Sciatic nerve (tissue), 2 donors: ENCODE results near the gene CD151. TPM values are rescaled to one million over a fixed set of nuclear protein-coding genes. Genes with fewer than 3 reads are reported as not detected.

Experiments
- ATAC-seq: fragments of 200-7000 bp; cut with Tn5 transposase; one replicate; pipeline ENCODE4 v1.9.1; 2020; ENCODE audit warnings: mild to moderate bottlenecking, moderate library complexity
- DNase-seq: peaks from one replicate; pipeline ENCODE4 v3.0.0-alpha.2; 2020; ENCODE audit warnings: low spot score
- intact Hi-C: fragments of 100-400 bp; cut with DNase I; formaldehyde crosslinking; loops from one replicate; pipeline ENCODE4 v1.14.2; 2022
- total RNA-seq: library from RNA; stranded (reverse); fragmentation: NEBNext Ultra II Directional; extraction: Animal tissue kit (Norgen Biotek cat#: 25700); gene quantifications from one replicate; pipeline ENCODE4 v1.2.1, GENCODE V29; 2021
- donor health status: DM: no; HTN: no; CAD: no.
- donor health status: DM: no; HTN: no; CAD: no.

CD151 gene
- total RNA-seq, 1 donor from 2014 or later, result 263 TPM

DNA sequence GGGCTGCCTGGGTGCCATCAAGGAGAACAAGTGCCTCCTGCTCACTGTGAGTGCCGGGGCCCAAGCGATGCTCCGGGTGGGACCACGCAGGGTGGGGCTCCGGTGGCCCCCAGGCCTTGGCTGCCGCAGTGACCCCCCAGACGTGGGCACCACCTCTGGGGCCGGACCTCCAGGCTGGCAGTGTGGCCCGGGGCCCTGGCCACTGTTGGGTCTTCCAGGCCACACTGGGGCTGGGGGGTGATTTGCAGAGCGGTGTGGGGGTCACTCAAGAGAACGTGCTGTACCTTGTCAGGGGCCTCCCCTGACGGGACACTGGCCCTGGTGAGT lies 29.9 kb downstream of the CD151 start:
- intact Hi-C loops, result no loop called here
- DNase-seq (no peak), ATAC-seq (no peak)

DNA sequence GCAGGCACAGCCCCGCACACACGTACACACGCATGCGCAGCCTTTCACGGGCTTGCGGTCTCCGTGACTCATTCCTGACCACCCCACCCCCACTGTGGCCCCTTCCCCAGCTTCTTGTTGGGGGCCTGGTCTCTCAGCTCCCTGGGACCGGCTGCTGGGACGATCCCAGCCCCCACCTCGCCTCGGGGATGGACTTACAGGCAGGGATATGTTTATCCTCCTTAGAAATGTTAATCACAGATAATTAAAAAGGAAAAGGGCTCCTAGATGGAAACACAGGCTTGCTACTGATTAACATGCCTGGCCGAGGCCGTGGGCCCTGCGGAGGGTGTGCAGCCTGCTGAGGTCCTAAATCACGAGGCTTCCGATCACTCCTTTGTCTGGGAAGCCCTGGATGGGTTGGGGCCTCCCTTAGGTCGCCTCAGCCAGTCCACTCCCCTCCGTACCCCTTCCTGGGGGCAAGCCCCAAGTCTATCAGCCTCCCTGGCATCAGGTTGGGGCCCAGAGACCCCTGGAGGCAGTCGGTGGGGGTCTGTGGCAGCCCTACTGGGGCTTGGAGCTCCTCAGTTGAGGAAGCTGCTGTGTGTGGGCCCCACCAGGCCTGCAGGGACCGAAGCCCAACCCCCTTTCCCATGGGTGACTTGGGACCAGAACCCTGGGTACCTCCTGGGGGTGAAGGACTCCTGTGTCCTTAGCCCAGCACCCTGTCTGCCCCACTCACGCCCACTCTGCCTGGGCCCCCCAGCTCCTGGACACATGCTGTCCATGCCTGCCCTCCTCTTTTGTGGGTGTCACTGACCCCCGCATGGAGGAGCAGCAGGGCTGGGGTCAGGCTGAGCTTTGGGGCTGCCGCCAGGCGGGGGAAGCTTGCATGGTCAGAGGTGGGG lies 30.5 kb downstream of the CD151 start:
- intact Hi-C loops, result no loop called here
- no peak for DNase-seq
- no peak for ATAC-seq

DNA sequence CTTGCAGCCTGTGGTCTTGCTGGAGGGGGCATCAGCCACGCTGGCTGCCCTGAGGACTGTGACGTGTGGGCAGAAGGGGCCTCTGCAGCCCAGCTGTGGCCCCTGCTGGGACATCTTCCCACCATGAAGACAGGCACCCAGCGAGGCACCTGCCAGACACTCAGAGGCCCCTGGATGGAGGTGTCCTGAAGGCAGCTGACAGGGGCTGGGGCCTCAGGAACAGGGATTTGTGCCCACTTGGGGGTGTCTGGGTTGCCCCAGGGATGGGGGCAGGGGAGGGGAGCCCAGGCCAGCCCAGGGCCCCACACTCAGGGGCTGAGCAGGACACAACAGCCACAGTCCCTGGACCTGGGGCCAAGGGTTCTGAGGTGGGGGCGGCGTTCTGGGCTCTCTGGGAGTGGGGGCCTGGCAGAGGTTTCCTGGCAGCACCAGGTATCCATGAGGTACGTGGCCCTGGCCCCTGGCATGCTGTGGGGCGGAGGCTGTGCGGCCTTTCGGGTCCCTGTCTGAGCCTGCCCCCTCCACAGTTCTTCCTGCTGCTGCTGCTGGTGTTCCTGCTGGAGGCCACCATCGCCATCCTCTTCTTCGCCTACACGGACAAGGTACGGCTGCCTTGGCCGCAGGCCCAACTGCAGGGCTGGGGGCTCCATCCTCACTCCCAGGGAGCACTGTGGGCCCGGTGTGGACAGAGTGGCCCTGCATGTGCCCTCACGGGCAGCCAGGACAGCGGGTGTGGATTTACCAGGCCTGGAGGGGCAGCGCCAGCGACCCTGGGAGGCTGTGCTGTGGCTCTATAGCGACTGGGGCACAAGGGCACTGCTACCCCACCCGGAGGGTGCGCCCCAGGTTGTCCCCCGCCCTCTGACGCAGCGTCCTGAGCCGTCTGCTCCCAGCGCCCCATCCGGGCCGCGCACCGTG lies 31.4 kb downstream of the CD151 start:
- DNase-seq, result no peak
- peak; percentile 8 for ATAC-seq
- intact Hi-C loops, result no loop called here

DNA sequence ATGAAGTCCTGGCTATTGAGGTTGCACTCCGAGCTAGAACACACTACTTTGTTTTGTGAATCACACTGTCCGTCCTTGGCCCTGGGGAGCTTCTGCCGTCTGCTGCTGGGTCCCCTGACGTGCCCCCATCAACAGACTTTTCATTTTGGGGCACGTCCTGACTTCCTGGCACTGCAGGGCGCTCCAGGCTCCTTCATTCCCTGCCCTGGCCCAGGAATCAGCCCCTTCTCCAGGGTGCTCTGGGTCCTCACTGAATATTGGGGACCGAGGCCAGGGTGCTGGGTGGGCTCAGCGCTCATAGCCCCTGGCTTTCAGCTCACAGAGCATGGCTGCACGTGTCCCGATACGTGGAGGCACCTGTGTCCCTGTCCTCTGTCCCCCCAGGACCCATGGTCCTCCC lies 32.1 kb downstream of the CD151 start:
- ATAC-seq (no peak), DNase-seq (no peak)
- intact Hi-C loops, result no loop called here

DNA sequence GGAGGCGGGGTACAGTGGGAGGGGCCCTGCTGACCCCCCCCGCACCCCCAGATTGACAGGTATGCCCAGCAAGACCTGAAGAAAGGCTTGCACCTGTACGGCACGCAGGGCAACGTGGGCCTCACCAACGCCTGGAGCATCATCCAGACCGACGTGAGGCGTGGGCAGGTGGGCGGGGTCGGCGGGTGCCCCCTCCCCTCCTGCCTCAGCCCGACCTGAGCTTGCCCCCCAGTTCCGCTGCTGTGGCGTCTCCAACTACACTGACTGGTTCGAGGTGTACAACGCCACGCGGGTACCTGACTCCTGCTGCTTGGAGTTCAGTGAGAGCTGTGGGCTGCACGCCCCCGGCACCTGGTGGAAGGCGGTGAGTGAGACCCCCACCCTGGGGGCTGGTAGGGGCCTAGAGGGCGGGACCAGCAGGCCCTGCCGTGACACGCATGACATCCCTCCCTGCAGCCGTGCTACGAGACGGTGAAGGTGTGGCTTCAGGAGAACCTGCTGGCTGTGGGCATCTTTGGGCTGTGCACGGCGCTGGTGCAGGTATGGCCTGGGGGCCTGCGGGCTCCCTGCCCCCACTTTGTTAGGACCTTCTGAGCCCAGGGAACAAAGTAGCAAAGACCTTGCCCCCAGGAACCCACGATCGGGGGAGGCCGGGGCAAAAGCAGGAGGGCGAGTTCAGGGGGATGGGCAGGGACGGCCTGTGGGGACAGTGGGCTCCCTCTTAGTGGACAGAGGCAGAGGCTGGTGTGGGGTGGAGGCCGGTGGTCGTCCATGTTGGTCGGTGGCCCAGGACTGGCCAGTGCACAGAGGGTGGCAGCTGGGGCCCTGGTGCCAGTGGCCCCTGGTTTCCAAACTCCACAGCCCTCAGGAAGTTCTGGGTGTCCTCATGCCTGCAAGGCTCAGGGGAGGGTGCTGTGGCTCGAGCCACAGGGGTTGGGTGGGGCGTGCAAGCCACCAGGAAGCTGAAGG lies 33.0 kb downstream of the CD151 start:
- no peak for DNase-seq
- ATAC-seq, result no peak
- intact Hi-C loops, result no loop called here

DNA sequence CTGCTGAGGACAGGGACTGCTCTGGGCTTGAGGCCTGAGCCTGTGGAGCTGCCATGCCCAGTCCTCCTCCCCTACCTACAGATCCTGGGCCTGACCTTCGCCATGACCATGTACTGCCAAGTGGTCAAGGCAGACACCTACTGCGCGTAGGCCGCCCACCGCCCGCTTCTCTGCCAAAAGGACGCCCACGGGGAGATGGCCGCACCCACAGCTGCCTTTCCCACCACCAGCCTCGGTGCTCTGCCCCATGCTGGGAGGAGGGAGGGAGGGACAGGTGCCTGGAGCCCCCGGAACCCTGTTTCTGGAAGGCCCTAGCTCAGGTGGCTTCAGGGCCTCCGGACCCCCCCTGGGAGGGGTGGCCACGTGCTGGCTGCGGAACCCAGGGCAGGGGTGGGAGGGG lies 33.7 kb downstream of the CD151 start:
- no peak for DNase-seq
- ATAC-seq, result no peak
- intact Hi-C loops, result no loop called here

DNA sequence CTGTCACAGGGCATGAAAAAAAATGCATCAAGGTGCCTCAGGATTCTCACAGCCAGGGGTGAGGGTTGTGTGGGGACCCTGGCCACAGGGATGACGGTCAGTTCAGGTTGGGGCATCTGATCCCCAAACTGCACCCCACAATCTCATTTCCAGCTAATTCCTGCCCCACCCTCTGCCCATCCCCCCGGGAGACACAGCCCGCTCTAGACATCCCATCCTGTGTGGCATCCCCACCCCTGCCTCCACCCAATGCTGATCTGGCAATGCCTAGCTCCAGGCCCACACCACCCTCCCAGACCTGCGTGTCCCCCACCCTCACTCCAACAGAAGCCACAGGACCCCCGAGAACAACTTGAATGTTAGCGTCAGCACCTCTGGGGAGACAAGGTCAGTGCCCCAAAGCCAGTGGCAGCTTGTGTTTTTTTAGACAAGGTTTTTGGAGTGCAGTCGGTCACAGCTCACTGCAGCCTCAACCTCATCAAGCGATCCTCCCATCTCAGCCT lies 35.2 kb downstream of the CD151 start:
- ATAC-seq (no peak), DNase-seq (no peak)
- intact Hi-C loops, result no loop called here

DNA sequence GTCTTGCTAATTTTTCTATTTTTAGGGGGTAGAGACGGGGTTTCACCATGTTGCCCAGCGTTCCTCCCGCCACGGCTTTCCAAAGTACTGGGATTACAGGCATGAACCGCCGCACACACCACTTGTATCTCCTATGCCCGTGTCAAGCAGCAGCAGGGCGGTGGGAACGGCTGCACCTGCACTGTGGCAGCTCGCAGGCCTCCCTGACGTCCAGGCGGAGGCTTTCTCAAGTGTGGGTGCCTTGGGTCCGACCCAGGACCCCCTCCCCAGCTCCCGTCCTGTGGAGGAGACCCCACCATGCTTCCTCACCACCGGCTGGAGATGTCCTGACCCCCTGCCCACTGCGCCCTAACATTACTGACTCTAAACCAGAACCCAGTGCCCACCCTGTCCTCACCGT lies 35.6 kb downstream of the CD151 start:
- no peak for DNase-seq
- ATAC-seq, result no peak
- intact Hi-C loops, result no loop called here

DNA sequence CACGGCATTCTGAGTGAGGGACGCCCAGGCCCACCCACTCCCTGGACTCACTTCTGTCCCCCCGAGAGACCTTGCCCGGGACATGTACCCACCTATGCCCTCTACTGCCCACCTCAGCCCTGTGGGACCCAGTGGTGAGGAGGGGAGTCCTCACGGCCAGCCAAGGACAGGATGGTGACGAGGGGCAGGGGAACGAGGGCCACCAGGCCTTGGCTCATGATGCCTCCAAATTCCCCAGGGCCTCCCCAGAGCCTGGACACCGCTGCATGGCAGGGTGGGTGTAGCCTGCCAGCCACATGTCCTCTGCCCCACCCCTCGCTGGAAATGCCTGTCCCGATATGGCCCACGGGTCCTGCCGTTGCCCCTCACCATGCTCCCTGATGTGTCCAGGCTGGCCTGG lies 36.0 kb downstream of the CD151 start:
- intact Hi-C loops, result no loop called here
- no peak for ATAC-seq
- DNase-seq, result no peak

DNA sequence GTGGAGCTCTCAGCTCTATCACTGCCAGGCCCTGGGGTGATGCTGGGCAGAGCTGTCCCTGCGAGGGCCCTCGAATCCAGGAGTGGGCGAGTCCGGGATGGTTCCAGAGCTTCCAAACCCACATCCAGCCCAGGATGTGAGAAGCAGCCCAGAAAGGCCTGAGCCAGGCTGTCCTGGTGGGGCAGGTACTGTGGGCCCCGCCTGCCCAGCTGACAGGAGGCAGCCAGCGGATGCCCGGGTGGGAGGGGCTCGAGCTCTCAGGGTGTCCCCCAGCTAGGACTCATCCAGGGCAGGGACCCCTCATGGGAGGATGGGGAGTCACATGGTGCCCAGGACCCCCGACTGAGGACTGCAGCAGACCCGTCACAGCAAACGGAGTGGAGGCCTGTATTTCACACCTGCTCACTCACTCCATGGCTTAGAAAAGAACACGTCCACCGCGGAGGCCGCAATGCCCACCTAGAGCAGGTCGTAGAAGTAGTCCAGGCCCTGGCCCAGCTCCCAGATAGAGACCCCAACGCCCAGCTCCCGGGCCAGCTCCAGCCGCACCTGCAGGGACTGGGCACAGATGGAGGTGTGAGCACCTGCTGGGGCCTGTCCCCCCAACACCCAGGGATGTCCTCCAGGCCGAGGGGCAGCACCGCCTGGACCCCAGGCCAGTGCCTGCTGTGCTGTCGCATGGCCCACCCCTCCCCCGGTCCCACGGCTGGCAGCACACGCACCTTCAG lies 36.8 kb downstream of the CD151 start:
- intact Hi-C loops, result no loop called here
- ATAC-seq, result no peak
- no peak for DNase-seq

DNA sequence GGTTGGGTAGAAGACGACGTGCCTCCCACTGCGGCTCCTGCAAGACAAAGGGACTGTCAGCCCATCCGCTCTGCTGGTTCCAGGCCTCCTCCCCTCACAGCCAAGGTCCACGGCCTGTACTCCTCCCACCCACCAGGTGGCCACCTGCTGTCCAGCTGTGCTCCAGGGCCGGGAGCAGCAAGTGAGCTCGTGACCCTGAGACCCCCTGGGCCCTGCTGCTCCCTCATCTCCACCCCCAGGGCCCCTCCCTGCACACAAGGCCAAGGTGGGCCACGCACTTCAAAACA lies 37.3 kb downstream of the CD151 start:
- ATAC-seq (no peak), DNase-seq (no peak)
- intact Hi-C loops, result no loop called here

DNA sequence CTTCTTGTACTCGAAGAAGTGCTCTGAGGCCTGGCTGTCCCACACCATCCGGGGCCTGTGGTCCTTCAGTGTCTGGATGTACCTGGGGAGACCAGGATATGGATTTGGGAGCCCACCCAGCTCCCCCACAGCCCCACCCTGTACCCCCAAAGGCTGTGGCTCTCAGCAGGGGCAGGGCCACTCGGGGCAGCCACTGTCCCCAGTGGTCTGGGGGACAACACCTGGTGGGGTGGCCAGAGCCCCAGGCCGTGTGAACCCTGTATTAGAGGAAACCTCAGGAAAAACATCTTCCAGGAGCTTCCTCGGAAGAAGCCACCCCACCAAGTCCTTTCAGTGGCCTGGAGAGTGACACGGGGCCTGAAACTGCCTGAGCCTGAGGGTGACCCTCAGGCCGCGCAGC lies 37.7 kb downstream of the CD151 start:
- intact Hi-C loops, result no loop called here
- no peak for ATAC-seq
- no peak for DNase-seq

DNA sequence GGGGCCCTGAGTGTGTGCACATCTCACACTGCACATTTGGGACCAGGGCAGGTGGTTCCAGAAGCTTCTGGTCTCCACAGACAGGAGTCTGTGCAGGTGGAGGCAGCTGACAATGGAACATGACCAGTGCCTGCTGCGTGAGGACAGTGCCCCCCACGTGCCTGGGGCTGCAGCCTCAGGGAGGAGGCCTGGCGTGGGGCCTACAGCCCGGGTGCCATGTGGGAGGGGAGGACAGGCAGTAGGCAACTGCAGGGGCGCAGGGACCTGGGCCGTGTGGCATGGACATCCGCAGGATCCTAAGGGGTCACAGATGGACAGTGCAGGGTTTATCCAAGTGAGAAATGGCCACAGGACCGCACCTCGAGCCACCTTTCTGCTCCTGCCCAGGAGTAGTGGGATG lies 38.7 kb downstream of the CD151 start:
- no peak for ATAC-seq

DNA sequence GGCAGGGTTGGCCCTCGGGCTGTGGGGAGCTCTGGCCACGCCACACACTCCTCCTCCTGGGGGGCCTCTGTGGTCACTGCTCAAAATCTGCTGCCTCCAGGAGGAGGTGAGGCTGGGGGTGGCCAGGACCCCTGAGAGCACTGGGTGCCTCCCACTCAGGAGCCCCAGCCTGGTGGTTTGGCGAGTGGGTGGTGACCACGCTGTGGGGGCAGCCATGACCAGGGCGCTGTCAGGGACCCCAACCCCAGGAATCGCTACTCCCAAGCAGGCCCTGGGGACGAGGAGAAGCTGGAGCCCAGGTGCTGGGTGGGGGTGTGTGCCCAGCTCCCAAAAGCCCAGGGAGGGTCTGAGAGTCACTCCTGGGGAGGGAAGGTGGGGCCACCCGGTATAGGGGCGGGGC lies 40.0 kb downstream of the CD151 start:
- intact Hi-C loops, result no loop called here
- ATAC-seq (no peak), DNase-seq (no peak)

More for the DNA sequence above, 38.7 kb downstream of the CD151 start:
- intact Hi-C loops, result no loop called here
- no peak for DNase-seq

DNA sequence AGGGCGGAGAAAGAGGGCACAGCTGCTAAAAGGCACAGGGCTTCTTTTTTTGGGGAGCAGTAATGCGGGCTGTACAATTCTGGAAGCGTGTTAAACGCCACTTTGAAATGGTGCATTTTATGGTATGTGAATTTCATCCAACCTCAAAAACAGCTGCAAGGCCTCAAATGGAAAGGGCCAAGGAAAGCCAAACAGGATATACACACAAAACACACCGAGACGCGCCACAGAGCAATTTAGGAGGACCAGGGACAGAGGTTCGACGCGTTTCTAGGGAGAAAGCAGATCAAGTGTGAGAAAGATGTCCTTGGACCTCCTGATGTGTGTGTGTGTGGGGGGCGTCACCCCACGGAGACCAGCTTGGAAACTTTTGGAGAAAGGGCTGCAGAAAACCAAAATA lies 41.0 kb downstream of the CD151 start:
- intact Hi-C loops, result no loop called here
- no peak for DNase-seq
- no peak for ATAC-seq

DNA sequence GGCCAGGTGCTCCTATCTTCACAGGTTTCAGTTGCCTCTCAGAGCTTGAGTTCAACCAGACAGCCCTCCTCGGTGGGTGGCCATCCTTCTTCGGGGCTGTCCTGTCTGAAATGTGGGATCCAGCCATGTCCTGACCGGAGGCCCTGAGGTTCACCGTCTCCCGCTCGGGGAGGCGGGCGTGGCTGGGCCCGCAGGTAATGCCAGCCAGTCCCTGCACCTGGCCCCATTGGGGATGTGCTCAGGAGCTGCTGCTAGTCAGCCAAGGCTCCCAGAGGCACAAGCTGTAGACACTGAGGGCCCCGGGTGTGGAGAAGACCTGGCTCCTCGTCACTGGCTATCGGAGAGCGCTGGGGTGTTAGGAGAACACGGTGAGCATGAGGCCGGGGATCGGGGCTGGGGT lies 42.5 kb downstream of the CD151 start:
- DNase-seq, result no peak
- intact Hi-C loops, result no loop called here
- ATAC-seq, result no peak

DNA sequence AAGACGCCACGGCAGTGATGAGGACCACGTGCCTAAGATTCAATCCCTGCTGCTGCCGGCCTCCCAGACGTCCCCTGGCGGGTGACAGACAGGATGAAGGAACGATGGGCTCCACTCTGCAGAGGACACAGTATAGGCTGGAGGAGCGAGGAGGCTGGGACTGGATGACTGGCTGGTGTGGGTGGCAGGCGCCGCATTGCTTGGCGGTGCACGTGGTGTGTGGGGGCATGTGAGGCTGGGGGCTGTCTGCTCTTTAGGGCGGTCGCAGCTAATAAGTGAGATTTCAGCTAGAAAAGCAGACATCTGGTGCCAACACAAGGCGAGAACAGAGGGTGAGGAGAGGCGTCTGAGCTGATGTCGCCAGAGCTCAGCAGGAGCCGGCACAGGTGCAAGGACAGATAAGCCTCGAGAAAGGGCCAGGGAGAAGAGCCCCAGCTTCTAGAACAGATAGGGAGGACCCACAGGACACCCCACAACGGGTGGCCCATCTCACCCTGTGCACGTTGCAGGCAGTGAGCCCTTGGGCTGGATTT lies 43.1 kb downstream of the CD151 start:
- intact Hi-C loops, result no loop called here
- DNase-seq (no peak), ATAC-seq (peak; percentile 21)

DNA sequence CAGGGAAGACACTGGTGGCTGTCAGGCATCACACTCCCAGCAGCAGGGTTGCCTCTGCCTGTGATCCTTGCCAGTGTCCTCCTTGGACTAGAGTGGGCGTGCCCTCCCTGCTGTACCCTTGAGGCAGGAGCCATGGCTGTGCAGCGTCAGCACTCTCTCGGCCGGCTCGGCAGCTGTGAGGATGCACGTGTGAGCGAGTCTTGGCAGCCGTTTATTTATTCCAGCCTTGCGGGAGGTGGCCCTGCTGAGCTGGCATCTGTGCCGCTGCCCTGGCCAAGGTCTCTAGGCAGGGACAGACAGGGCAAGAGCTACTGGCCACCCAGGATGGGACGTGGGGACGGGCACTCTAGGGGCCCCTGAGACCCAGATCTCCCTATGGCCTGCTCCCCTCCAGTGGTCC lies 43.8 kb downstream of the CD151 start:
- DNase-seq, result no peak
- peak; percentile 59 for ATAC-seq
- intact Hi-C loops, result no loop called here
